Osteocyte (in vitro differentiated cells): ENCODE results near the gene HACD1. TPM values are rescaled to one million over a fixed set of nuclear protein-coding genes. Genes with fewer than 3 reads are reported as not detected.

ENCODE experiments used
- DNase-seq: peaks from one replicate; pipeline ENCODE4 v3.0.0; 2021; ENCODE audit warnings: mixed read lengths; ENCODE audit not compliant: unreplicated experiment; ENCODE audit errors: extremely low spot score
- H3K27ac Mint-ChIP-seq: one replicate; pipeline ENCODE4 v1.8.0; 2021; ENCODE audit warnings: mild to moderate bottlenecking, mixed read lengths; ENCODE audit not compliant: unreplicated experiment
- H3K27me3 Mint-ChIP-seq: one replicate; pipeline ENCODE4 v1.8.0; 2021; ENCODE audit warnings: mixed read lengths; ENCODE audit not compliant: unreplicated experiment
- H3K36me3 Mint-ChIP-seq: one replicate; pipeline ENCODE4 v1.8.0; 2021; ENCODE audit warnings: mixed read lengths; ENCODE audit not compliant: unreplicated experiment
- H3K4me1 Mint-ChIP-seq: one replicate; pipeline ENCODE4 v1.8.0; 2021; ENCODE audit warnings: mixed read lengths; ENCODE audit not compliant: unreplicated experiment
- H3K4me3 Mint-ChIP-seq: one replicate; pipeline ENCODE4 v1.8.0; 2021; ENCODE audit warnings: mild to moderate bottlenecking, moderate library complexity, mixed read lengths; ENCODE audit not compliant: unreplicated experiment
- H3K9me3 Mint-ChIP-seq: one replicate; pipeline ENCODE4 v1.8.0; 2021; ENCODE audit warnings: mixed read lengths; ENCODE audit not compliant: unreplicated experiment
- total RNA-seq: library from RNA; stranded (reverse); gene quantifications from 2 replicates; pipeline ENCODE4 v1.2.1, GENCODE V29; 2021
- TF ChIP-seq, protein P1 (sequence below): fragments of 200-600 bp; sonication (generic); IDR thresholded peaks from 2 replicates; pipeline ENCODE4 v1.5.0; 2021; ENCODE audit warnings: antibody characterized with exemption, mild to moderate bottlenecking, moderate library complexity

HACD1 gene
- total RNA-seq, 1 donor from 2014 or later: 25.1 TPM

DNA sequence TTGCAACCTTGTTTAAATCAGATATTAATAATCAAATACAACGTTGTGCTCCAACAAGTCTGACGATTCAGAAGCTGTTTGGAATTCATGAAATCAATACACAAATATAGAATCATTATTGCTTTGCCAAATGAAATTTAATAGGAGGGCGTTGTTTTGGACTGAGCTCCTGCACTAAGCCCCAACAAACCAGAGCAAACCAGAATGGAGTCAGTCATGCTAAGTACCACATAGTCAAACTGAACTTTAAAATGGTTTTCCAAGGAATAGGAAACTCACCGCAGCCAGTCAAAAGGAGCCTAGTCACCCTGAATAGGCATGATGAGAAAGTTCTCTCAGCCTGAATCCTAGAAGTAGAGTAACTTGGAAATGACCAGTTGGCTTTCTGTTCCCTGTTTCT lies 53.7 kb downstream of the HACD1 start:
- no peak overlapping the region for H3K27ac Mint-ChIP-seq
- peaks cover 3% of the 10 kb centered on the region for H3K9me3 Mint-ChIP-seq
- no peak overlapping the region for H3K4me3 Mint-ChIP-seq

DNA sequence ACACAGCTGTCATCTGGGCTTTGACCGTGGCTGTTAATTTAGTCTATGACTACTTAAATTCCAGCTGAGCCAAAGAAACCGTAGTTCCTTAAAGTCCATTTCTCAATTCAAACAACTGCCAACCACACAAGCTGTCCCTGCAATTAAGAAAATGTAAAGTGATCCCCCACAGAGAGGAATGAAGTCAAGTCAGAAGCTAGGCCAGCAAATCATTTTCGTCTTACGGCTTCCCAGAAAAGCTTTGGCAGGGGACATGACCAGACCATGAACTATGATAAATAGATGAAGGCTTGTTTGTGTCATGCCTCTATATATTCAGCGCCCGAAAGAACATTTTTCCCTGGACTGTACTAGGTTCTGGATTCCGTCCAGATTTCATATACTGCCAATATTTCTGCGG lies 54.6 kb downstream of the HACD1 start:
- DNase-seq: no peak
- Mint-ChIP-seq H3K27ac (no peak overlapping the region), H3K4me3 (no peak overlapping the region), H3K9me3 (peaks cover 3% of the 10 kb centered on the region), H3K27me3 (no peaks in the 10 kb centered on the region), H3K36me3 (no peaks in the 10 kb centered on the region), H3K4me1 (no peaks in the 10 kb centered on the region)
- TF ChIP-seq, protein P1, sequence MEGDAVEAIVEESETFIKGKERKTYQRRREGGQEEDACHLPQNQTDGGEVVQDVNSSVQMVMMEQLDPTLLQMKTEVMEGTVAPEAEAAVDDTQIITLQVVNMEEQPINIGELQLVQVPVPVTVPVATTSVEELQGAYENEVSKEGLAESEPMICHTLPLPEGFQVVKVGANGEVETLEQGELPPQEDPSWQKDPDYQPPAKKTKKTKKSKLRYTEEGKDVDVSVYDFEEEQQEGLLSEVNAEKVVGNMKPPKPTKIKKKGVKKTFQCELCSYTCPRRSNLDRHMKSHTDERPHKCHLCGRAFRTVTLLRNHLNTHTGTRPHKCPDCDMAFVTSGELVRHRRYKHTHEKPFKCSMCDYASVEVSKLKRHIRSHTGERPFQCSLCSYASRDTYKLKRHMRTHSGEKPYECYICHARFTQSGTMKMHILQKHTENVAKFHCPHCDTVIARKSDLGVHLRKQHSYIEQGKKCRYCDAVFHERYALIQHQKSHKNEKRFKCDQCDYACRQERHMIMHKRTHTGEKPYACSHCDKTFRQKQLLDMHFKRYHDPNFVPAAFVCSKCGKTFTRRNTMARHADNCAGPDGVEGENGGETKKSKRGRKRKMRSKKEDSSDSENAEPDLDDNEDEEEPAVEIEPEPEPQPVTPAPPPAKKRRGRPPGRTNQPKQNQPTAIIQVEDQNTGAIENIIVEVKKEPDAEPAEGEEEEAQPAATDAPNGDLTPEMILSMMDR: no peak

More for the DNA sequence above, 53.7 kb downstream of the HACD1 start:
- TF ChIP-seq, protein P1: no peak
- no peaks in the 10 kb centered on the region for H3K27me3 Mint-ChIP-seq
- DNase-seq: no peak
- H3K36me3 Mint-ChIP-seq: no peaks in the 10 kb centered on the region
- H3K4me1 Mint-ChIP-seq: no peaks in the 10 kb centered on the region

DNA sequence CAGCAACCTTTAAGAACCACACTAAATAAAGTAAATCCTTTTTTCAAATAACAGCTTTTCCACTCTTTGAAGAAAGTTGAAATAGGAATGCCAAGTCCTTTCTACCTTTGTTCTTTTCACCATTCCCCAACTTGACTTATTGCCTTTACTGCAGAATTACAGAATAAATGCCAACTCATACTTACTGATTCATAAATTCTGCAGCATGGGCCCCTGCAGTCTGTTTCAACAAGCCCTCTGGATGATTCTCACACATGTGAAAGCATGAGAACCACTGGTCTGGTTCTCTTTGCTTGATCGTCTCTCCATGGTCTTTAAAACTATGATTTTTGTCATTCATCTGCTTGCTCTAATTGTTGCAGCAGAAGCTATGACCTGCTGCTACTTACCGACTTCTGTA lies 56.1 kb downstream of the HACD1 start:
- no peak overlapping the region for H3K27ac Mint-ChIP-seq
- TF ChIP-seq, protein P1: no peak

DNA sequence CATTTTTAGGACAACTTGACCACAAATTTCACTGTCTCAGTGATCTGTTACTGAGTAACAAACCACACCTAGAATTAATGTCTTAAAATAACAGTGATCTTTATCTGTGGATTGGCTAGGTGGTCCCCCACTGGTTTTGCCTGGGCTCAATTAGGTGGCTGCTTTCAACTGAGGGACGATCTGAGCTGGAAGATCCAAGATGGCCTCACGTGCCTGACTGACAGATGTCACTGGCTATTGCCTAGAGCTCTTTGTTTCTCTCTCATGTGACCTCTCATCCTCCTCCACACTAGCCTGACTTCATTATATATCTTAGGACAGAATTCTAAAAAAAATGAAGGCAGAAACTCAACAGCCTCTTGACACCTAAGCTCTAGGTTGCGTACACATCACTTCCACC lies 59.7 kb downstream of the HACD1 start:
- TF ChIP-seq, protein P1: no peak
- H3K4me3 Mint-ChIP-seq: no peak overlapping the region
- no peak overlapping the region for H3K27ac Mint-ChIP-seq
- H3K4me1 Mint-ChIP-seq: no peaks in the 10 kb centered on the region
- no peaks in the 10 kb centered on the region for H3K9me3 Mint-ChIP-seq
- DNase-seq: no peak
- no peaks in the 10 kb centered on the region for H3K27me3 Mint-ChIP-seq
- H3K36me3 Mint-ChIP-seq: no peaks in the 10 kb centered on the region

More for the DNA sequence above, 56.1 kb downstream of the HACD1 start:
- peaks cover 3% of the 10 kb centered on the region for H3K9me3 Mint-ChIP-seq
- H3K27me3 Mint-ChIP-seq: no peaks in the 10 kb centered on the region
- no peak overlapping the region for H3K4me3 Mint-ChIP-seq
- no peaks in the 10 kb centered on the region for H3K4me1 Mint-ChIP-seq
- no peaks in the 10 kb centered on the region for H3K36me3 Mint-ChIP-seq
- no peak for DNase-seq

DNA sequence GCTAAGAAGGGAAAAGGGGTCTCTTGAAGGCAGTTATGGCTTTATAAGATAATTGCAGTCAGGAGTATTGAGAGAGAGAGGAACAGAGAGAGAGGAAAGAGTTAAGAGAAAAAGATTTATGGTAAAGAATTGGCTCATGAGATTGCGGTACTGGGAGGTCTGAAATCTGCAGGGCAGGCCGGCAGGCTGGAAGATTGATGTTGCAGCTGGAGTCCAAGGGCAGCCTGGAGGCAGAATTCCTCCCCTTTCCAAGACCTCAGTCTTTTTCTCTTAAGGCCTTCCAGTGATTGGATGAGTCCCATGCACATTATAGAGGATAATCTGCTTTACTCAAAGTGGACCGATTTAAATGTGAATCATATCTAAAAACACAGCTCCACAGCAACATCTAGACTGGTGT lies 68.4 kb downstream of the HACD1 start:
- H3K27me3 Mint-ChIP-seq: no peaks in the 10 kb centered on the region

More for the DNA sequence above, 68.4 kb downstream of the HACD1 start:
- no peak for DNase-seq
- Mint-ChIP-seq H3K4me3 (no peak overlapping the region), H3K36me3 (no peaks in the 10 kb centered on the region), H3K4me1 (peaks cover 13% of the 10 kb centered on the region), H3K27ac (no peak overlapping the region), H3K9me3 (no peaks in the 10 kb centered on the region)
- TF ChIP-seq, protein P1: no peak
